Chondrocyte (in vitro differentiated cells): Measurements from ENCODE around the gene SLIRP. TPM values are rescaled to one million over a fixed set of nuclear protein-coding genes. Genes with fewer than 3 reads are reported as not detected.
A peak's percentile ranks its signal among the peaks of the same experiment; 100 is the strongest.
"Not testable (repeated sequence)": the region's sequence is repeated elsewhere in the genome, so short reads cannot be mapped to it uniquely, and the experiment has no call there.

Source experiments
- DNase-seq: peaks from one replicate; pipeline ENCODE4 v3.0.0; 2021; ENCODE audit warnings: mixed read lengths, low spot score
- H3K27ac Mint-ChIP-seq: one replicate; pipeline ENCODE4 v1.8.0; 2021; ENCODE audit warnings: mild to moderate bottlenecking, moderate library complexity, mixed read lengths; ENCODE audit not compliant: unreplicated experiment
- H3K27me3 Mint-ChIP-seq: 2 replicates; pipeline ENCODE4 v1.8.0; 2021; ENCODE audit warnings: low read depth, mixed read lengths
- H3K36me3 Mint-ChIP-seq: 2 replicates; pipeline ENCODE4 v1.8.0; 2021; ENCODE audit warnings: low read depth, mixed read lengths
- H3K4me1 Mint-ChIP-seq: 2 replicates; pipeline ENCODE4 v1.8.0; 2021; ENCODE audit warnings: low read depth, mild to moderate bottlenecking, mixed read lengths
- H3K4me3 Mint-ChIP-seq: one replicate; pipeline ENCODE4 v1.8.0; 2021; ENCODE audit warnings: mild to moderate bottlenecking, moderate library complexity, mixed read lengths; ENCODE audit not compliant: unreplicated experiment
- H3K9me3 Mint-ChIP-seq: 2 replicates; pipeline ENCODE4 v1.8.0; 2021; ENCODE audit warnings: low read depth, mixed read lengths
- long read RNA-seq: library from polyadenylated mRNA; stranded (forward); transcript quantifications from one replicate; pipeline ENCODE4 v2.0.0, GENCODE V29; 2021
- total RNA-seq: library from RNA; stranded (reverse); gene quantifications from 3 replicates; pipeline ENCODE4 v1.2.1, GENCODE V29; 2021
- TF ChIP-seq, protein P1 (sequence below): fragments of 200-600 bp; sonication (generic); IDR thresholded peaks from 2 replicates; pipeline ENCODE4 v1.5.0; 2021; ENCODE audit warnings: antibody characterized with exemption, mild to moderate bottlenecking, moderate library complexity

Gene SLIRP
- 64.6 to 101 TPM (median 79.5 TPM) in 3 replicates for total RNA-seq
- long read RNA-seq, transcript SLIRP-209 (4 exons, 408 nt), result major isoform, 124 of 132 reads
- long read RNA-seq, partial matches to known transcripts, result 3 of 132 reads
- long read RNA-seq, other reads (novel, unspliced or antisense), result 1 of 132 reads

DNA sequence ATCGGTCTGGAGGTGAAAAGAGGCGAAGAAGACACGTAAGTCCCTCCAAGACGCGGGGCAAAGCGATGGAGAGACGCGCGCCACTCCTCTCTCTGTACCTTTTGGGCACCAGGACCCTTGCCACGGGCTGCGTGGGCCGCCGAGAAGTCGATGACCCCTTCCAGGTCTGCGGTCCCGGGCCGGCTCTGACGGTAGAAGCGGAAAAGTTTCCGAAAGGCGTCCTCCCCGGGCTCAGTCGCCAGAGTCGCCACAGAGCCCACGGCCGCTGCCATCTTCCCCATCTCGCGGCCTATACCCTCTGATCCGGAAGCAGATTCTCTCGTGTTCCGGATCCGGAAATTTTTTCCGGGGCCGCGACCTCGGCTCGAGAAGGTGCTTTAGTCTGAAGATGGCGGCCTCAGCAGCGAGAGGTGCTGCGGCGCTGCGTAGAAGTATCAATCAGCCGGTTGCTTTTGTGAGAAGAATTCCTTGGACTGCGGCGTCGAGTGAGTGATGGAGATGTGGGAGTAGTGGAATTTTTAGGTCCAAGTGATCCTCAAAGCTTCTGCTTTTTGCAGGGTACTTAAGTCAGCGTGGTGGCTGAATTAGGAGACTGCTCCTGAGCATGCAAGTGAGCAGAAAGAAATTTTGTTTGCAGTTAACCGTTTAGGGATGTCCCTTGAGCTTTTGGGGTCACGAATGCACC is at the start of gene SLIRP, which contains the start of gene ALKBH1:
Gene SLIRP, plus strand, starts transcription at position 380 of the 685 bp plus-strand sequence. Its CDS starts 9 bp downstream, at position 389.
Gene ALKBH1, minus strand, starts transcription at position 300 of the 685 bp plus-strand sequence. Its CDS starts 19 bp downstream, at position 281.
- peak within 1 kb of the TSS; percentile 95 for H3K27ac Mint-ChIP-seq
- peaks cover 36% of the 10 kb centered on the region for H3K4me1 Mint-ChIP-seq
- TF ChIP-seq, protein P1, sequence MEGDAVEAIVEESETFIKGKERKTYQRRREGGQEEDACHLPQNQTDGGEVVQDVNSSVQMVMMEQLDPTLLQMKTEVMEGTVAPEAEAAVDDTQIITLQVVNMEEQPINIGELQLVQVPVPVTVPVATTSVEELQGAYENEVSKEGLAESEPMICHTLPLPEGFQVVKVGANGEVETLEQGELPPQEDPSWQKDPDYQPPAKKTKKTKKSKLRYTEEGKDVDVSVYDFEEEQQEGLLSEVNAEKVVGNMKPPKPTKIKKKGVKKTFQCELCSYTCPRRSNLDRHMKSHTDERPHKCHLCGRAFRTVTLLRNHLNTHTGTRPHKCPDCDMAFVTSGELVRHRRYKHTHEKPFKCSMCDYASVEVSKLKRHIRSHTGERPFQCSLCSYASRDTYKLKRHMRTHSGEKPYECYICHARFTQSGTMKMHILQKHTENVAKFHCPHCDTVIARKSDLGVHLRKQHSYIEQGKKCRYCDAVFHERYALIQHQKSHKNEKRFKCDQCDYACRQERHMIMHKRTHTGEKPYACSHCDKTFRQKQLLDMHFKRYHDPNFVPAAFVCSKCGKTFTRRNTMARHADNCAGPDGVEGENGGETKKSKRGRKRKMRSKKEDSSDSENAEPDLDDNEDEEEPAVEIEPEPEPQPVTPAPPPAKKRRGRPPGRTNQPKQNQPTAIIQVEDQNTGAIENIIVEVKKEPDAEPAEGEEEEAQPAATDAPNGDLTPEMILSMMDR, result peak; percentile 9
- H3K4me3 Mint-ChIP-seq, result peak within 1 kb of the TSS; percentile 93
- peak; percentile 93 for DNase-seq
- H3K36me3 Mint-ChIP-seq, result peaks cover 5% of the 10 kb centered on the region
- no peaks in the 10 kb centered on the region for H3K9me3 Mint-ChIP-seq
- no peaks in the 10 kb centered on the region for H3K27me3 Mint-ChIP-seq

GRCh38 chr14:77659831-77660230 is 48.1 kb upstream of the SLIRP start:
- peaks cover 3% of the 10 kb centered on the region for H3K4me1 Mint-ChIP-seq
- no peak overlapping the region for H3K4me3 Mint-ChIP-seq
- H3K27ac Mint-ChIP-seq, result no peak overlapping the region
- DNase-seq, result no peak
- H3K27me3 Mint-ChIP-seq, result peaks cover 3% of the 10 kb centered on the region
- H3K36me3 Mint-ChIP-seq, result no peaks in the 10 kb centered on the region
- no peaks in the 10 kb centered on the region for H3K9me3 Mint-ChIP-seq
- TF ChIP-seq, protein P1, result no peak

GRCh38 chr14:77660754-77661153 is 47.1 kb upstream of the SLIRP start:
- no peak overlapping the region for H3K4me3 Mint-ChIP-seq
- no peaks in the 10 kb centered on the region for H3K9me3 Mint-ChIP-seq
- TF ChIP-seq, protein P1, result no peak
- H3K27ac Mint-ChIP-seq, result no peak overlapping the region
- no peaks in the 10 kb centered on the region for H3K4me1 Mint-ChIP-seq
- H3K27me3 Mint-ChIP-seq, result peaks cover 3% of the 10 kb centered on the region
- no peak for DNase-seq
- no peaks in the 10 kb centered on the region for H3K36me3 Mint-ChIP-seq

DNA sequence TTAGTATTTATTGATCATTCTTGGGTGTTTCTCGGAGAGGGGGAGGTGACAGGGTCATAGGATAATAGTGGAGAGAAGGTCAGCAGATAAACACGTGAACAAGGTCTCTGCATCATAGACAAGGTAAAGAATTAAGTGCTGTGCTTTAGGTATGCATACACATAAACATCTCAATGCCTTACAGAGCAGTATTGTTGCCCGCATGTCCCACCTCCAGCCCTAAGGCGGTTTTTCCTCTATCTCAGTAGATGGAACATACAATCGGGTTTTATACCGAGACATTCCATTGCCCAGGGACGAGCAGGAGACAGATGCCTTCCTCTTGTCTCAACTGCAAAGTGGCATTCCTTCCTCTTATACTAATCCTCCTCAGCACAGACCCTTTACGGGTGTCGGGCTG is 46.3 kb upstream of the SLIRP start:
- not testable (repeated sequence) for DNase-seq, H3K36me3 Mint-ChIP-seq, H3K27me3 Mint-ChIP-seq, H3K4me1 Mint-ChIP-seq, H3K4me3 Mint-ChIP-seq, H3K9me3 Mint-ChIP-seq, H3K27ac Mint-ChIP-seq

GRCh38 chr14:77663293-77663692 is 44.6 kb upstream of the SLIRP start:
- Mint-ChIP-seq H3K4me1 (no peaks in the 10 kb centered on the region), H3K27me3 (peaks cover 3% of the 10 kb centered on the region), H3K36me3 (no peaks in the 10 kb centered on the region), H3K9me3 (no peaks in the 10 kb centered on the region), H3K27ac (no peak overlapping the region), H3K4me3 (no peak overlapping the region)
- TF ChIP-seq, protein P1, result no peak
- DNase-seq, result no peak
